Measurements from ENCODE around the gene SH3PXD2A.

SH3PXD2A gene

GRCh38 chr10:103622935-103623574 lies 232.3 kb downstream of the SH3PXD2A start:
- Histone ChIP-seq H3K4me1 (ENCODE audit: control insufficient read depth, insufficient read depth, low read length) (peaks cover 50% of the 10 kb centered on the region), H3K4me3 (ENCODE audit: low read length) (no peak overlapping the region), H3K36me3 (ENCODE audit: control insufficient read depth, insufficient read depth, low read length, severe bottlenecking) (peaks cover 80% of the 10 kb centered on the region)

GRCh38 chr10:103622286-103622685 lies 233.1 kb downstream of the SH3PXD2A start:
- Histone ChIP-seq H3K36me3 (ENCODE audit: control insufficient read depth, insufficient read depth, low read length, severe bottlenecking) (peaks cover 77% of the 10 kb centered on the region), H3K4me3 (ENCODE audit: low read length) (no peak overlapping the region), H3K27me3 (replicated peaks; ENCODE audit: control insufficient read depth, insufficient read depth, low read length) (no peaks in the 10 kb centered on the region), H3K4me1 (ENCODE audit: control insufficient read depth, insufficient read depth, low read length) (peaks cover 58% of the 10 kb centered on the region), H3K9ac (ENCODE audit: low read length) (peak overlapping the region; percentile 80), H3K9me3 (ENCODE audit: control insufficient read depth, low read length) (no peaks in the 10 kb centered on the region)
- no peak for DNase-seq (ENCODE audit: low read depth)

More at GRCh38 chr10:103622935-103623574, 232.3 kb downstream of the SH3PXD2A start:
- H3K27me3 ChIP-seq (replicated peaks; ENCODE audit: control insufficient read depth, insufficient read depth, low read length) = no peaks in the 10 kb centered on the region
- H3K9ac ChIP-seq (ENCODE audit: low read length) = no peak overlapping the region
- H3K9me3 ChIP-seq (ENCODE audit: control insufficient read depth, low read length) = no peaks in the 10 kb centered on the region
- DNase-seq (ENCODE audit: low read depth) = no peak

GRCh38 chr10:103621783-103622125 lies 233.6 kb downstream of the SH3PXD2A start:
- peaks cover 63% of the 10 kb centered on the region for H3K4me1 ChIP-seq (ENCODE audit: control insufficient read depth, insufficient read depth, low read length)
- H3K9me3 ChIP-seq (ENCODE audit: control insufficient read depth, low read length) = no peaks in the 10 kb centered on the region
- peak overlapping the region; percentile 80 for H3K9ac ChIP-seq (ENCODE audit: low read length)
- no peaks in the 10 kb centered on the region for H3K27me3 ChIP-seq (replicated peaks; ENCODE audit: control insufficient read depth, insufficient read depth, low read length)
- no peak for DNase-seq (ENCODE audit: low read depth)
- peaks cover 72% of the 10 kb centered on the region for H3K36me3 ChIP-seq (ENCODE audit: control insufficient read depth, insufficient read depth, low read length, severe bottlenecking)
- H3K4me3 ChIP-seq (ENCODE audit: low read length) = no peak overlapping the region

GRCh38 chr10:103620891-103621782 lies 234.2 kb downstream of the SH3PXD2A start:
- no peaks in the 10 kb centered on the region for H3K27me3 ChIP-seq (replicated peaks; ENCODE audit: control insufficient read depth, insufficient read depth, low read length)
- H3K4me3 ChIP-seq (ENCODE audit: low read length) = peak overlapping the region; percentile 14
- H3K9me3 ChIP-seq (ENCODE audit: control insufficient read depth, low read length) = no peaks in the 10 kb centered on the region
- peaks cover 67% of the 10 kb centered on the region for H3K36me3 ChIP-seq (ENCODE audit: control insufficient read depth, insufficient read depth, low read length, severe bottlenecking)
- no peak for DNase-seq (ENCODE audit: low read depth)
- peaks cover 67% of the 10 kb centered on the region for H3K4me1 ChIP-seq (ENCODE audit: control insufficient read depth, insufficient read depth, low read length)
- H3K9ac ChIP-seq (ENCODE audit: low read length) = peak overlapping the region; percentile 80

GRCh38 chr10:103620352-103620740 lies 235.0 kb downstream of the SH3PXD2A start:
- Histone ChIP-seq H3K9ac (ENCODE audit: low read length) (peak overlapping the region; percentile 80), H3K36me3 (ENCODE audit: control insufficient read depth, insufficient read depth, low read length, severe bottlenecking) (peaks cover 62% of the 10 kb centered on the region), H3K9me3 (ENCODE audit: control insufficient read depth, low read length) (no peaks in the 10 kb centered on the region), H3K27me3 (replicated peaks; ENCODE audit: control insufficient read depth, insufficient read depth, low read length) (no peaks in the 10 kb centered on the region), H3K4me1 (ENCODE audit: control insufficient read depth, insufficient read depth, low read length) (peaks cover 68% of the 10 kb centered on the region), H3K4me3 (ENCODE audit: low read length) (peak overlapping the region; percentile 14)
- no peak for DNase-seq (ENCODE audit: low read depth)

GRCh38 chr10:103619424-103620351 lies 235.7 kb downstream of the SH3PXD2A start:
- DNase-seq (ENCODE audit: low read depth) = no peak
- Histone ChIP-seq H3K9ac (ENCODE audit: low read length) (peak overlapping the region; percentile 80), H3K36me3 (ENCODE audit: control insufficient read depth, insufficient read depth, low read length, severe bottlenecking) (peaks cover 61% of the 10 kb centered on the region), H3K4me1 (ENCODE audit: control insufficient read depth, insufficient read depth, low read length) (peaks cover 75% of the 10 kb centered on the region), H3K27me3 (replicated peaks; ENCODE audit: control insufficient read depth, insufficient read depth, low read length) (no peaks in the 10 kb centered on the region), H3K9me3 (ENCODE audit: control insufficient read depth, low read length) (no peaks in the 10 kb centered on the region), H3K4me3 (ENCODE audit: low read length) (peak overlapping the region; percentile 52)

- Histone ChIP-seq H3K9me3 (ENCODE audit: control insufficient read depth, low read length) (no peaks in the 10 kb centered on the region), H3K4me1 (ENCODE audit: control insufficient read depth, insufficient read depth, low read length) (peaks cover 82% of the 10 kb centered on the region), H3K9ac (ENCODE audit: low read length) (peak overlapping the region; percentile 80), H3K27me3 (replicated peaks; ENCODE audit: control insufficient read depth, insufficient read depth, low read length) (no peaks in the 10 kb centered on the region), H3K4me3 (ENCODE audit: low read length) (no peak overlapping the region), H3K36me3 (ENCODE audit: control insufficient read depth, insufficient read depth, low read length, severe bottlenecking) (peaks cover 59% of the 10 kb centered on the region)
- DNase-seq (ENCODE audit: low read depth) = peak; percentile 52
These were observed 236.6 kb downstream of the SH3PXD2A start for GRCh38 chr10:103618575-103619423.

- Histone ChIP-seq H3K4me1 (ENCODE audit: control insufficient read depth, insufficient read depth, low read length) (peaks cover 92% of the 10 kb centered on the region), H3K36me3 (ENCODE audit: control insufficient read depth, insufficient read depth, low read length, severe bottlenecking) (peaks cover 59% of the 10 kb centered on the region), H3K27me3 (replicated peaks; ENCODE audit: control insufficient read depth, insufficient read depth, low read length) (no peaks in the 10 kb centered on the region), H3K9ac (ENCODE audit: low read length) (peak overlapping the region; percentile 80), H3K4me3 (ENCODE audit: low read length) (peak overlapping the region; percentile 28), H3K9me3 (ENCODE audit: control insufficient read depth, low read length) (no peaks in the 10 kb centered on the region)
- no peak for DNase-seq (ENCODE audit: low read depth)
These were observed 237.6 kb downstream of the SH3PXD2A start for GRCh38 chr10:103617602-103618385.

- H3K9ac ChIP-seq (ENCODE audit: low read length) = peak overlapping the region; percentile 80
- no peaks in the 10 kb centered on the region for H3K27me3 ChIP-seq (replicated peaks; ENCODE audit: control insufficient read depth, insufficient read depth, low read length)
- H3K36me3 ChIP-seq (ENCODE audit: control insufficient read depth, insufficient read depth, low read length, severe bottlenecking) = peaks cover 60% of the 10 kb centered on the region
- peaks cover 95% of the 10 kb centered on the region for H3K4me1 ChIP-seq (ENCODE audit: control insufficient read depth, insufficient read depth, low read length)
- DNase-seq (ENCODE audit: low read depth) = peak; percentile 96
- no peaks in the 10 kb centered on the region for H3K9me3 ChIP-seq (ENCODE audit: control insufficient read depth, low read length)
- H3K4me3 ChIP-seq (ENCODE audit: low read length) = peak overlapping the region; percentile 28
These were observed 238.4 kb downstream of the SH3PXD2A start for GRCh38 chr10:103616705-103617601.
